Measurements from ENCODE around the gene LSM14B.
A peak's percentile ranks its signal among the peaks of the same experiment; 100 is the strongest.

LSM14B gene

GRCh38 chr20:62181808-62182207 lies 59.5 kb downstream of the LSM14B start:
- peak overlapping the region; percentile 89 for H3K4me3 Mint-ChIP-seq
- peaks cover 1% of the 10 kb centered on the region for H3K36me3 Mint-ChIP-seq (ENCODE audit: low read depth)
- no peaks in the 10 kb centered on the region for H3K9me3 Mint-ChIP-seq
- peaks cover 24% of the 10 kb centered on the region for H3K4me1 Mint-ChIP-seq (ENCODE audit: low read depth)
- H3K27ac Mint-ChIP-seq = peak overlapping the region; percentile 94
- no peaks in the 10 kb centered on the region for H3K27me3 Mint-ChIP-seq (ENCODE audit: low read depth)

GRCh38 chr20:62182469-62183425 lies 60.5 kb downstream of the LSM14B start, which contains the start of gene MTG2:
MTG2 (plus strand) TSS chr20:62183028; CDS start chr20:62193421, 10,393 bp downstream.
- no peaks in the 10 kb centered on the region for H3K9me3 Mint-ChIP-seq
- H3K36me3 Mint-ChIP-seq (ENCODE audit: low read depth) = peaks cover 1% of the 10 kb centered on the region
- peak within 1 kb of the TSS; percentile 89 for H3K4me3 Mint-ChIP-seq
- no peaks in the 10 kb centered on the region for H3K27me3 Mint-ChIP-seq (ENCODE audit: low read depth)
- peaks cover 27% of the 10 kb centered on the region for H3K4me1 Mint-ChIP-seq (ENCODE audit: low read depth)
- H3K27ac Mint-ChIP-seq = peak within 1 kb of the TSS; percentile 94

GRCh38 chr20:62183426-62184142 lies 61.3 kb downstream of the LSM14B start:
- peaks cover 1% of the 10 kb centered on the region for H3K36me3 Mint-ChIP-seq (ENCODE audit: low read depth)
- H3K4me1 Mint-ChIP-seq (ENCODE audit: low read depth) = peaks cover 27% of the 10 kb centered on the region
- H3K27me3 Mint-ChIP-seq (ENCODE audit: low read depth) = no peaks in the 10 kb centered on the region
- no peaks in the 10 kb centered on the region for H3K9me3 Mint-ChIP-seq
- H3K27ac Mint-ChIP-seq = peak overlapping the region; percentile 87
- H3K4me3 Mint-ChIP-seq = peak overlapping the region; percentile 89
